NCI-H187 (cell line): Measurements from ENCODE around the gene KCNH3.
A peak's percentile ranks its signal among the peaks of the same experiment; 100 is the strongest.
"Not testable (repeated sequence)": the region's sequence is repeated elsewhere in the genome, so short reads cannot be mapped to it uniquely, and the experiment has no call there.

Source experiments
- DNase-seq, 2 experiments: peaks; one replicate each; lab custom pipeline; 2025; lab: John Stamatoyannopoulos, UW

Gene KCNH3

DNA sequence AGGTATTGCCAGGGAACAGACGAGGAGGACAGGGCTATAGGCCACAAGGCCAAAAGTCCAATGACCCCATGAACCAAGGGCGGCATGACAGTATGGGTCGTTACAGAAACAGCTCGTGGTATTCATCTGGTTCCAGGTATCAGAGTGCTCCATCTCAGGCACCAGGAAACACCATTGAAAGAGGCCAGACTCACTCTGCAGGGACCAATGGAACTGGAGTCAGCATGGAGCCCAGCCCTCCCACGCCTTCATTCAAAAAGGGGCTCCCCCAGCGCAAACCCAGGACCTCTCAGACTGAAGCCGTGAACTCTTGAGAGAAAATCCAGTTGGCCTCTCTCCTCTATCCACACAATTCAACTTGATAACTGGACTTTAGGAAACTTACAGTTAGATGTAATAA, 12.9 kb upstream of the KCNH3 start:
- no peak for DNase-seq

DNA sequence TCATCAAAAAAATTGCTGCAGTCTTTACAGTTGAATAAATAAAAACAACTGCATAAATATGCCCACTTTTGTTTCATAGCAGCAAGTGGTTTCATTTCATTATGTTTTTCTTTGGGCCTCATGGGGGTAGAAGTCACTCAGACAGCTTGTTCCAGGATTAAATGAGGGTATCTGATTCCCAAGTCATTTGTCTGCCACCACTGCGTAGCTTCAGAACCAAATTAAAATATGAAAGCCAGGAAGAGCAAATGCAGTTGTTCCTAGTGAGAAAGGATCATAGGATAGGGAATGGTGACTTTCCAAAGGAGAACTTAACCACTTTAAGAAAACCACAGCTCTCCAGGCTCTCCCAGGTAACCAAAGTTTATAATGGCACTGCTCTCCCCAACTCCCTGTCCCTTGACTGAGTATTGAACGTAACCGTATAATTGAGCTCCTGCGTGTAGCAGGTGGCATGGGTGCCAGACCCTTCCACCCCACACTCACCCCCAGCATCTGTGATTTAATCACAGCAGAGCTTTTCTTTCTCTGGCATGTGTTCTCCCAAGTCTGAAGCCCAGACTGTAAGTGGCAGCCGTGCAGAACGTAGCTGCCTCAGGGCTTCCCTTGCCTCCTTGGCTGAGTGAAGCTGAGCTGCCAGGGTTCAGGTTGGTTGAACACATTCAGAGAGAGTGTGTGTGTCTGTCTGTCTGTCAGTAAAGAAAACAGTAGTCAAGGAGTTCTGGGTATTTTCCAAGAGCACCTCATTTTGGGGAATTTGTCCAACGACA, 11.3 kb upstream of the KCNH3 start:
- DNase-seq = peak in 1 of 2 experiments; percentile 24

DNA sequence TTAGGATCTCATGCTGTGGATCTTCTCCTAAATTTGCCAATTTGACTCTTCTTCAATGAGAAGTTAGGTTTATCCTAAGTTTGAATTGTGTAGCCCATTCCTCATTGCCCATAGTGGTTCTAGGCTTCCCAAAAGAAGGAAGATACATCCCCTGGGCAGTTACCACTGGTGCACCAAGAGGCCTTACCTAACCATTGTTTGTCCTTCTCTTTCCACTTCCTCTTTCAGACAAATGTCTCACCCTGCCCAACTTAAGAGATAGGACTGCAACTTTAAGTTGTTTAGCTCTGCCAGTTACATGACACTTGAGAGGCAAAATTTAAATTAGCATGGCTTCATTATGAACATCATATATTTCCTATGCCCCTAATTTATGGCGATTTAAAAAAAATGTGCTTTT, 9.4 kb upstream of the KCNH3 start:
- DNase-seq = no peak

DNA sequence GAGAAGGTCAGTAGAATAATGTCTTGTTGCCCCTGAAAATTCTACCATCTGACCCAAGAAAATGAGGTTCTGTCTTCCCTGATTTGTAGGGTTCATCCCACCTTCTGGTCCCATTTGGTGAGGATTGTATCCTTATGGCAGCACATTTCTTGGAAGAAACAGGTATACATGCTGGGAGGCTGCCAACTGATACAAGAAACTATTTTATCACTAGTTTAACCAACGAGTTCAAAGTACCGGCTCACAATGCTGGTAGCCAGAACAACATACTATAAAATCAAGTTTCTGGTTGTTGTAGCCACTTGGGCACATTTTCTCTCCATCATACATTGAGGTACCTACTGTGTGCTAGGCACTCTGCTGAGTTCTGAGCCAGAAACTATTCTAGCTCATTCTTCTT, 7.1 kb upstream of the KCNH3 start:
- DNase-seq = no peak

DNA sequence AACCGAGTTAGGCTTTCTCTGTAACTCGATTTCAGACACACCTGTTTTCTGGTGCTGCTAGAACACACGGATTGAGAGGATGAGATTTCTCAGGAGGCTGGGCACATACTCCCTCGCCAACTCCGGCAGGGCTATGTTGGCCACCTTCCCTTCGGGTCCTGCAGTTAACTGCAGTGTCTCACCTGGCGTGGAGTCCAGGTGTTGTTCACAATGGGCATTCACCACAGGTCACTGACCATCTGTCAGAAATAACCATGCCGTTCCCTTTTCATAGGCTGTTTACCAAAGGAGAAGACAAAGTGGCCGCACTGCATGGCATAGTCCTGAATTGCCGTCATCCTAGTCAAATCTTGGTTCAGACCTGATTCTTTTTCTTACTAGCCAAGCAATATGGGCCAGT, 5.5 kb upstream of the KCNH3 start:
- no peak for DNase-seq

DNA sequence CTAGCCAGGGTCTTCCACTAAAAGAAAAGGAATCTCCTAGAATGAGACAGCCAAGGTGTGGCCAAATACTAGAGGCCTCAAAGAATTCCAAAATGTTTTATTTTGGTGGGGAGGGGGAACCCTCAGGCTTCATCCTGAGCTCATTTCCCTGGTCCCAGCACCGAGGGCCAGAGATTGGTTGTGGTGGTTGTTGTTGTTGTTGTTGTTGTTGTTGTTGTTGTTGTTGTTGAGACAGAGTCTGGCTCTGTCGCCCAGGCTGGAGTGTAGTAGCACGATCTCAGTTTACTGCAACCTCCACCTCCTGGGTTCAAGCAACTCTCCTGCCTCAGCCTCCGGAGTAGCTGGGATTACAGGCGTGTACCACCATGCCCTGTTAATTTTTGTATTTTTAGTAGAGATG, 4.7 kb upstream of the KCNH3 start:
- not testable (repeated sequence) for DNase-seq

DNA sequence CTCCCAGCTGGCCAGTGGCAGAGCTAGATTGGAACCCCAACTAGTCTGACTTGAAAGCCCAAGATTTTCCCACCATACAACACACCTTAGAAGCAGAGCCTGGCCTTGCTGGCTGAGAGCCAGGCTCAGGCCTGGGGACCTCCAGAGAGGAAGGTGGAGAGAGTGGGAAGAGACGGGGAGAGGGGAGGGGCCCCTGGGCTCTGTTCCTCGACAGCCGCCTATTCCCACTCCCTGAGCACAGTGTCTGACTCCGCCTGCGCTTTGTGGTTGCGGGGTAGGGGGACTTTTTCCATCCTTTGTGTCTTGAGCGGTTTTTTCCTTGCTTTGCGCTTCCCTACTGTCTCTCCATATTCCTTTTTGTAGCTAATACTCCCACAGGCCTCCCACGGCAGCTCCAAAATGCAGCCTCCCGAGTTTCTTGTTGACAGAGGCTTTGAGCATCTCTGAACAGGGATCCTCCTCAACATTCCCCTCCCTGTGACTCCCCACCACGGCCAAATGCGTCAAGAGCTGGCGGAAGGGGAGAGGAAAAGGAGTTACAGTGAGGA, 4.0 kb upstream of the KCNH3 start:
- DNase-seq = no peak

DNA sequence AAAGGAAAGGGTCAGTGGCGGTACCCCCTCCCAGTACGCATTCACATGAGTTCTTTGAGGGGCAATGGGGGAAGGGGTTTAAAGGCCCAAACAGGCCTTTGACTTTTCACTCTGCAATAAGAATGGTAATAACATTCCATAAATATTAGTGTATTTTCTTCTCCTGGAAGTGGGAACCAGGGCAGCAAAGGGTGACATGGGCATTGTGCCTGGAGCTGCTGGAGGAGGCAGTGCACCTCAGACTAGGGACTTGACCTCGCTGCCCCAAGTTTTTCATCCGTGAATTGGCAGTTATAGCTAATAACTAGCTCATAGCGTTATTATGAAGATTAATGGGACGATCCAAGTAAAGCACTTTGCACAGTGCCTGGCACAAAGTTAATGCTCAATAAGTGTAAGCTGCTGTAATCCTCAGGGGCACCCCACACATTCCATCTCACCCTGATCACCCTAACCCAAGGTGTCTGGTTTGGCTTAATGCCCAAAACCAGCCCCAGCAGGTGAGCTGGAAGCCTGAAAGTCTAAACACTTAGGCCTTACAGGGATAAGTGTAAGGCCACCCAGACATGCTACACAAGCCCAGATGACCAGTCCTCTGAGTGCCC, 2.8 kb upstream of the KCNH3 start:
- DNase-seq = no peak

DNA sequence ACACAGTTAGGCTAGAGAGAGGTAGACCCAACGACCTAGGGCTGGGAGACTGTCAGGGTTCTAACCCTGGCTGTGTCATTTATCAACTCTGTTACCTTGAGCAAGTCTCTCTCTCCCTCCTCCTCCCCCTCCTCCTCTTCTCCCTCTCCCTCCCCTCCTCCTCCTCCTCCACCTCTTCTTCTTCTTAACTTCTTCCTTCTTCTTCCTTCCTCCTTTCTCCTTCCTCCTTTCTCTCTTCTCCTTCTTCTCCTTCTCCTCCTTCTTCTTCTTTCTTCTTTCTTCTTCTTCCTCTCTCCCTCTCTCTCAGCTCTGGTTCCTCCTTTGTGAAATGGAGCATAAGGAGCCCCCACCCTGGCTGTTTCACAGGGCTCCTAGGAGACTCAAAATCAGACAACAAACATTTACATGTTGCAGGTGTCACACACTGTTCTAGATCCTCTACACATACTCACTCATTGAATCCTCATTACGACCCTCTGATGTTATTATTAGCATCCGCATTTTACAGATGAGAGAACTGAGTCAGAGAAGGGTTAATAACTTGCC, 2.2 kb upstream of the KCNH3 start:
- DNase-seq = no peak

DNA sequence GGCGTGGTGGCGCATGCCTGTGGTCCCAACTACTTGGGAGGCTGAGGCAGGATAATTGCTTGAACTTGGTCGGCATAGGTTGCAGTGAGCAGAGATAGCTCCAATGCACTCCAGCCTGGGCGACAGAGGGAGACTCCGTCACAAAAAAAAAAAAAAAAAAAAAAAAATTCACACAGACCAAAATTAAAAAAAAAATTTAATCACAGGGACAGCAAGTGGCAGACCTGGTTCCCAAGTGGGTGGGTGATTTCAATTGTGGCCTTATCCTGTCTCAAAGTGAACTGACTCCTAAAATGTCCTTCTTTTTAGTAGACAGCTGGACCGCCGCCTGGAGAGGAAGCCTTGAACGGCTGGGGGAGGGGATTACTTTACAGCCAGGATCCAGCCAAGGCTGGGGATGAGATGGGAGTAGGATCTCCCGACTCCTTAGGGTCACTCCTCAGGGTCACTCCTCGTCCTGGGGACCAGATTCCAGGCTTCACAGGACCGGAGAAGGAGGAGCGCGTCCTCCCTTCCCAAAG, 1.5 kb upstream of the KCNH3 start:
- DNase-seq = peak in 1 of 2 experiments; percentile 26

DNA sequence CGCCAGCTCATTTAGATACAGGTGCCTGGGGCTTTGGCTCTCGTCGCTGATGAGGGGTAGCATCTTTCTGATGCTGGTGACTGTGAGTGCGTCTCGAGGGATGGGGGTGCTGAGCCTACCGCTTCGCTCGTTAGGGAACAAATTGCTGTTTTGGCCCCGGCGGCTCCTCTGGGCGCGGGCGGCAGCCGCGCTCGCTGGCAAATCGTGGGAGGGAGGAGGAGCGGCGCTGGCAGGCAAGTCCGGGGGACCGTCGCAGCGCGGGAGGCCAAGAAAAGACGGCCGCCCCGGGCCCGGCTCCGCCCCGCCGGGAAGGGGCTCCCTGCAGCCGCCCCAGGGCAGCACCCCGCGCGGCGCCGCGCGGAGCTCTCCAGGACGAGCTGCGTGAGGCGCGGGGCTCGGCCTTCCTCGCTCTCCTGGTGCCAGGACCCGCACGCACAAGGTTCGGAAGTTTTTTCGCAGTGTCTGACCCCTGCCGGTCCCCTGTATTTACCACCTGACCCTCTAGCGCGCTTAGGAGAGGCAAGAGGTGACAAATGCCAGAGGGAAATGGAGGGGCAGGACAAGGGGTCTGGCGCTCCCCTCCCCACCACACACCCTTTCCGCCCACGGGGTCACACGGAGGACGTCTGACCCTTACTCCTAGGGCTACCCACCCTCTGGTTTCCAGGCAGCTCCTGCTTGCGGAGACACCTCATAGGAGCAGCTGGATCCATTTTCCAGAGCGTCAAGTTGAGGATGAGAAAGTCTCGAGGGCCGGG, 899 bp upstream of the KCNH3 start:
- DNase-seq = no peak

DNA sequence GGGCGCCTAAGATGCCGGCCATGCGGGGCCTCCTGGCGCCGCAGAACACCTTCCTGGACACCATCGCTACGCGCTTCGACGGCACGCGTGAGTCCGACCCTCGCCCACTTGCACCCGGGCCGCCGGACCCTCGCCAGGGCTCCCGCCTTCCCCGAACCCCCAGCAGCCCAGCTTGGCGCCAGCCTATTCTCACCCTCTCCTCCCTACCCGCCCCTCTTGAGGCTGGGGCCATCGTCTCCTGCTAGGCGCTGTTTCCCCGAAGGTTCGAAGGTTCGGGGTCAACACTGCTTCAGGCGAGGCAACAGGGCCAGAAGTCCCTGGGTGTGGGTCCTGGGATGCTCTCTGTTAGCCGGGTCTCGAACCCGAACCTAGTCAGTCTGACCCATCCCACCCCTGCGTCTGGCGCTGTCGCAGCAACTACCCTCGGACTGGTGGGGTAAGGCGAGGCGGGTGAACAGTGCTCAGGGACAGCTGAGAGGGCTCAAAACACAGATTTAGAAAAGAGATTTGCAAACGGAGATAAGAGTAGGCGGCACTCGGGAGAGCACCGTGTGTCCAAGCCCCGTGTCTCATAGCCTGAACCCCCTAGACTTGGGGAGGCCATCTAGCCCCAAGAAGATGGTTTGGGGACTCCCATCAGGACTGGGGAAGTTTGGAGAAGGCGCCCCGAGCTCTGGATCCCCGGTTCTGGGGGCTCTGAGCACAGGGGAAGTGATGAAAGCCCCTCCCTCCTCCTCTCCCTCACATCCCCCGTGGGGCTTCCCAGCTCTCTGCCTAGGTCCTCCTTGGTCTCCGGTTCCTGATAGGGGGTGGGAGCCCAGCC, 787 bp downstream of the KCNH3 start:
- no peak for DNase-seq

DNA sequence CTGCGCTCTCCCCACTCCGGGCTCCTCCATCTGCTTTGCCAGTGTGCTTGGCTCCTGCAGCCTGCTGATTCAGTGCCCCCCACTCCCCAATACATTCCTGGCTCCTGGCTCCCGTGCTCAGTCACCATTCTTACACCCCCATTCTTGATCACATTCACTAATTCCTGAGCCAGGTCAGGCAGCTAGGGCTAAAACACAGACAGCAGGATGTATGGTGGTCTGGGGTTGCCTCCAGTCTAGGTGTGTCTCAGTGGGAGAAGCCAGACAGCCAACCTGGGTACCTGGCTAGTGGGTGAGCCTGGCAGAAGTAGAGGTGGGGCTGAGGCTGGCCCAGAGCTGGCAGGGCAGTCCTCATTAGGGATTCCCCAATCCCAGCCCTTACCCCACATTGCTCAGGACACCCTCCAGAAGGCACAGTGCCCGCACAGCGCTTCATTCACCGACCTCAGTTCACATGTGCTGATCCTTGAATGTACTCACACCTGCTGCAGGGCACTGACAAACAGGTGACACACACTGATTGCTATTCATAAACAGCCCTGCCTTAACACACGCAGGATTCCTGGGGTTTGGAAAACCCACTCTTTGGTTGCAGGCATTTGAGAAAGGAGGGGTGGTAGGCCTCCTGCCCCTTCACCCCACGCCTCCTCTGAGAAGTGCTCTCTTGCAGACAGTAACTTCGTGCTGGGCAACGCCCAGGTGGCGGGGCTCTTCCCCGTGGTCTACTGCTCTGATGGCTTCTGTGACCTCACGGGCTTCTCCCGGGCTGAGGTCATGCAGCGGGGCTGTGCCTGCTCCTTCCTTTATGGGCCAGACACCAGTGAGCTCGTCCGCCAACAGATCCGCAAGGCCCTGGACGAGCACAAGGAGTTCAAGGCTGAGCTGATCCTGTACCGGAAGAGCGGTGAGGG, 1.7 kb downstream of the KCNH3 start:
- DNase-seq = no peak

DNA sequence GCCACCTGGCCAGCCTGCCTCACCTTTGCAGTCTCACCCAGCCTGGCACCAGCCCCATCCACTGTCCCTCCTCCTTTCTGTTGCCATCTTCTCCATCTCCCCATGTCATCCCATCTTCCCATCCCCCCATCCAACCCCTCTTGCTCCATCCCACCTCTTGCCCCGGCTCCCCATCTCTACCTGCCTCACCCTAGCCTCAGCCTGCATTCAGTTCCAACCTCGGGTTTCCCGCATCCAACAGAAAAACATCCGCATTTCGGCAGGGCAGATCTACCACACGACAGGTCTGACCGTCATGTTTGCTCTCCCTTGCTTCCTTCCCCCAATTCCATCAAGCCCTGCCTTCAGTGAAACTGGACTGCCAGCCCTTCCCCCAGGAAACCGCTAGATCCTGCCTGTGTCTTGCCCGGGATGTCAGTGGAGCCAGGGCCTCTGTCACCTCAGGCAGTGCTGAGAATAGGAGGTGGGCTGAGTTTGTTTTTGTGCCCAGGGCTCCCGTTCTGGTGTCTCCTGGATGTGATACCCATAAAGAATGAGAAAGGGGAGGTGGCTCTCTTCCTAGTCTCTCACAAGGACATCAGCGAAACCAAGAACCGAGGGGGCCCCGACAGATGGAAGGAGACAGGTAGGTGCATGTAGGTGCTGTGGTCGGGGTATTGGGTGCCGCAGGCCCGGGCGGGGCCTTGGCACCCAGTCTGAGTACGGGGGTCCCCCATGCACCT, 2.5 kb downstream of the KCNH3 start:
- DNase-seq = no peak

DNA sequence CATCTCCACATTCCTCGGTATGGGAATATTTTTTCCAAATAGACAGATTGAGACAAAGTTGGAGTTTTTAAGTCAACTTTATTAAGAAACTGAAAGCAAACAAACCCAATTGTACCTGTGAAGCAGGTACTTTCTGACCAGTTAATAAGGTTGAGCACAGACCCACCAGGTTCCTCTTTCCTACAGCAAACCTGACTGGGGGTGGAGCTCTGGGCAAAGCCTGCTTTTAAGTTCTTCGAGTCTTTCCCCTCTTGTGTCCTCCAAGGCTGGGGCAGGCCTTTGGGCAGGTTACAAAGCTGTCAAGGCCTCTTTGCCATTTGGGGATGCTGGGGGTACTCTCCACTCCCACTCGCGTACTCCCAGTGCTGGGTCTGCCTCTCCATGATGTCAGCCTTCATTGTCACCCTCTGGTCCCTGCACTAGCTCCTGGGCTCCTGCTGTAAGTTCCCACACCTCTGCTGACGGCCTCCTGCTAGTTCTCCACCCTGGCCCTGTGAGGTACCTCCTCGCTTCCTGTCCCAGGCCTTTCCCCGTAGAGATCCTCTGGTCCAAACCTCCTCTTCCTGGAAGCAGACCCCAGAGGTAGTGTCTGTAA, 3.2 kb downstream of the KCNH3 start:
- DNase-seq = no peak

DNA sequence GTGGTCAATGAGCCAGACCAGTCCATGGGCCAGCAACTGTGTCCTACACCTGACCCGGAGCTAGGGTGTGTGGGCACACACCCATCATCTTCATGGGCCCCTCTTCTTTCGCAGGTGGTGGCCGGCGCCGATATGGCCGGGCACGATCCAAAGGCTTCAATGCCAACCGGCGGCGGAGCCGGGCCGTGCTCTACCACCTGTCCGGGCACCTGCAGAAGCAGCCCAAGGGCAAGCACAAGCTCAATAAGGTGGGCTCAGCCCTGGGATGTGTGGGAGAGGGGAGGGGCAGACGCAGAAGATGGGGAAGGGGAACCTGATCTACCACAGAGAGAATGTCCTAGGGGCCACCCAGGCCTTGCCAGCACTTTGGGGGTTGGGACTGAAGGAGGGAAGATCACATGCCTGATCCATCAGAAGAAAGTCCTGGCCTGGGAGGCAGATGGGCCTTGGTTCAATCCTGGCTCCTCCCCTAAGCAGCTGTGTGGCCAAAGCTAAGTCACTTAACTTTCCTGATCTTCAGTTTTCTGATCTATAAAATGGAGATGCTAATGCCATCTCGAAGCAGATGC, 3.8 kb downstream of the KCNH3 start:
- no peak for DNase-seq

DNA sequence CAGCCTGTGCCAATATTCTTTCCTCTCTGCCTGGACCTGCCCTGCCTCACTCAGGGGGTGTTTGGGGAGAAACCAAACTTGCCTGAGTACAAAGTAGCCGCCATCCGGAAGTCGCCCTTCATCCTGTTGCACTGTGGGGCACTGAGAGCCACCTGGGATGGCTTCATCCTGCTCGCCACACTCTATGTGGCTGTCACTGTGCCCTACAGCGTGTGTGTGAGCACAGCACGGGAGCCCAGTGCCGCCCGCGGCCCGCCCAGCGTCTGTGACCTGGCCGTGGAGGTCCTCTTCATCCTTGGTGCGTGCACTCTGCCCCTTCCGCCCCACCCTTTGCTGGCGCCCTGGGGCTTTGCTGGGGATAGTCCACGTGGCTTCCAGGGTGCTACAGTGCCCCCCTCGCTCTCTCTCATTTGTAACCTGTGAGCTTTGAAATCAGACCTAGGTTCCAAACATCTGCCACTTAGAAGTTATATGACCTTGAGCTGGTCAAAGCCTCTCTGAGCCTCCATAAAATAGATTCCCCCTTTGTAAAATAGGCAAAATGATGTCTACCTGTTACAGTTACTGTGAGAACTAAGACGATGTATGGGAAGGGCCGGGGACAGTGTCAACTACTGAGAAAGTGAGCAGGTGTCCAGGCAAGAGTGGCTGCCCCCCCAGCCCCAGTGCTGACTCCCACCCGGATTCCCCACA, 4.5 kb downstream of the KCNH3 start:
- DNase-seq = no peak
